Keratinocyte (primary cell): ENCODE data around the gene FBRSL1. TPM values are rescaled to one million over a fixed set of nuclear protein-coding genes. Genes with fewer than 3 reads are reported as not detected.

Source experiments
- DNase-seq: peaks from one replicate; pipeline ENCODE4 v3.0.0-alpha.2; 2011; ENCODE audit warnings: low read depth, missing footprints, low spot score
- FAIRE-seq: peaks from 2 replicates; lab custom pipeline; 2011; peaks lifted over from hg19 to GRCh38; lab: Jason Lieb, UNC
- H2AFZ ChIP-seq: 2 replicates; pipeline ENCODE4 v1.6.0; 2012; ENCODE audit warnings: low read length, control low read depth, inconsistent platforms; ENCODE audit not compliant: control insufficient read depth
- H3K27ac ChIP-seq: 2 replicates; pipeline ENCODE4 v1.5.1; 2011; ENCODE audit warnings: low read length; ENCODE audit not compliant: control insufficient read depth, insufficient read depth
- H3K27me3 ChIP-seq: 3 replicates; pipeline ENCODE4 v1.6.0; 2011; ENCODE audit warnings: low read length; ENCODE audit not compliant: control insufficient read depth, insufficient read depth; ENCODE audit errors: extremely low read depth
- H3K36me3 ChIP-seq, 2 experiments: 2 replicates in 1 of 2; 3 replicates in 1 of 2; pipeline ENCODE4 v1.5.1; 2011; ENCODE audit warnings: low read length in 2 of 2, mild to moderate bottlenecking in 1 of 2; ENCODE audit not compliant: control insufficient read depth in 2 of 2, insufficient read depth in 2 of 2; ENCODE audit errors: extremely low read depth in 1 of 2
- H3K4me1 ChIP-seq: 3 replicates; pipeline ENCODE4 v1.5.1; 2011; ENCODE audit warnings: low read length; ENCODE audit not compliant: control insufficient read depth, insufficient read depth; ENCODE audit errors: extremely low read depth
- H3K4me2 ChIP-seq: 3 replicates; pipeline ENCODE4 v1.6.0; 2011; ENCODE audit warnings: low read depth, low read length; ENCODE audit not compliant: control insufficient read depth, insufficient read depth; ENCODE audit errors: extremely low read depth
- H3K4me3 ChIP-seq, 3 experiments: fragments of 200-600 bp in 1 of 3; sonication (generic) in 1 of 3; 2 replicates in 2 of 3; 3 replicates in 1 of 3; pipeline ENCODE4 v1.5.1; 2011 to 2016; ENCODE audit warnings: low read length in 3 of 3, mild to moderate bottlenecking in 3 of 3, control low read depth in 2 of 3, inconsistent platforms in 1 of 3, low read depth in 1 of 3, mixed read lengths in 1 of 3, mixed run types in 1 of 3, moderate library complexity in 1 of 3; ENCODE audit not compliant: control insufficient read depth in 2 of 3, insufficient read depth in 2 of 3; ENCODE audit errors: extremely low read depth in 1 of 3
- H3K79me2 ChIP-seq: 2 replicates; pipeline ENCODE4 v1.6.0; 2012; ENCODE audit warnings: low read length; ENCODE audit not compliant: control insufficient read depth, insufficient read depth
- H3K9ac ChIP-seq: 3 replicates; pipeline ENCODE4 v1.6.0; 2011; ENCODE audit warnings: low read length; ENCODE audit not compliant: control insufficient read depth, insufficient read depth; ENCODE audit errors: extremely low read depth
- H3K9me1 ChIP-seq: 3 replicates; pipeline ENCODE4 v1.6.0; 2011; ENCODE audit warnings: low read length; ENCODE audit not compliant: control insufficient read depth, insufficient read depth; ENCODE audit errors: extremely low read depth
- H3K9me3 ChIP-seq: 2 replicates; pipeline ENCODE4 v1.5.1; 2012; ENCODE audit warnings: low read depth, low read length; ENCODE audit not compliant: control insufficient read depth
- H4K20me1 ChIP-seq: 3 replicates; pipeline ENCODE4 v1.6.0; 2011; ENCODE audit warnings: low read length; ENCODE audit not compliant: control insufficient read depth, insufficient read depth; ENCODE audit errors: extremely low read depth
- CTCF ChIP-seq, 3 experiments: IDR thresholded peaks in 1 of 3; conservative IDR thresholded peaks in 1 of 3; optimal IDR thresholded peaks in 1 of 3; 2 replicates in 2 of 3; 3 replicates in 1 of 3; pipeline versions ENCODE3 to v1.5.1; 2011; ENCODE audit warnings: low read length in 3 of 3, mild to moderate bottlenecking in 3 of 3, moderate library complexity in 2 of 3, control low read depth in 1 of 3, inconsistent platforms in 1 of 3; ENCODE audit not compliant: insufficient read depth in 2 of 3; ENCODE audit errors: extremely low read depth in 1 of 3
- EZH2 ChIP-seq: IDR thresholded peaks from one replicate; pipeline ENCODE4 v1.6.1; 2012; ENCODE audit warnings: inconsistent platforms, mild to moderate bottlenecking, low read length, moderate library complexity
- dilution Hi-C: fragments of 300-500 bp; cut with MboI; formaldehyde crosslinking; loops from one replicate; pipeline ENCODE4 v1.7.0; 2020; ENCODE audit warnings: low sequenced_read_pairs; ENCODE audit not compliant: extremely low pct_ligation_motif_present
- polyA plus RNA-seq, 5 experiments: library from polyadenylated mRNA; depleted of rRNA in 3 of 5; stranded (reverse) in 3 of 5; stranded (forward) in 1 of 5; unstranded in 1 of 5; fragments of >200 nt; gene quantifications; 1 replicate in 1 of 5; 2 replicates in 3 of 5; 3 replicates in 1 of 5; pipeline versions ENCODE4 v1.2.1 to v1.2.3, GENCODE V29; 2011 to 2012; ENCODE audit warnings: missing spikeins in 2 of 5, low read depth in 1 of 5, low replicate concordance in 1 of 5

The FBRSL1 gene
- polyA plus RNA-seq, 1 donor (not counting 4 experiments of a cell fraction or from before 2014, with no cell fraction given), result 0.89 TPM

GRCh38 chr12:132469423-132469822, 20.5 kb upstream of the FBRSL1 start:
- Histone ChIP-seq H3K79me2 (no peaks in the 10 kb centered on the region), H3K27me3 (peaks cover 5% of the 10 kb centered on the region), H3K9ac (no peak overlapping the region), H3K4me1 (no peaks in the 10 kb centered on the region), H3K4me3 (no peak overlapping the region), H4K20me1 (no peaks in the 10 kb centered on the region), H3K9me1 (no peaks in the 10 kb centered on the region), H2AFZ (no peak overlapping the region), H3K36me3 (no peaks in the 10 kb centered on the region), H3K4me2 (no peak overlapping the region), H3K9me3 (peaks cover 1% of the 10 kb centered on the region), H3K27ac (no peak overlapping the region)
- dilution Hi-C loops, result no loop called here
- TF ChIP-seq CTCF (optimal IDR thresholded peaks at IDR 0.05 in 1 of 3, IDR thresholded peaks at IDR 0.05 in 1 of 3, conservative IDR thresholded peaks at IDR 0.05 in 1 of 3; ENCODE audit: extremely low read depth in 1 of 3, insufficient read depth in 2 of 3, low read length in 3 of 3), result no peak
- TF ChIP-seq EZH2, result no peak
- DNase-seq, result no peak
- FAIRE-seq, result no peak

GRCh38 chr12:132470397-132470796, 19.6 kb upstream of the FBRSL1 start:
- no peak for FAIRE-seq

More at GRCh38 chr12:132470397-132470796, 19.6 kb upstream of the FBRSL1 start:
- Histone ChIP-seq H3K4me3 (no peak overlapping the region), H3K9ac (no peak overlapping the region), H4K20me1 (no peaks in the 10 kb centered on the region), H3K4me1 (no peaks in the 10 kb centered on the region), H3K4me2 (no peak overlapping the region), H3K9me3 (peaks cover under 1% of the 10 kb centered on the region), H3K27ac (no peak overlapping the region), H2AFZ (no peak overlapping the region), H3K9me1 (no peaks in the 10 kb centered on the region), H3K27me3 (peaks cover 5% of the 10 kb centered on the region), H3K36me3 (no peaks in the 10 kb centered on the region), H3K79me2 (no peaks in the 10 kb centered on the region)
- dilution Hi-C loops, result no loop called here
- TF ChIP-seq EZH2, result no peak
- TF ChIP-seq CTCF (optimal IDR thresholded peaks at IDR 0.05 in 1 of 3, IDR thresholded peaks at IDR 0.05 in 1 of 3, conservative IDR thresholded peaks at IDR 0.05 in 1 of 3; ENCODE audit: extremely low read depth in 1 of 3, insufficient read depth in 2 of 3, low read length in 3 of 3), result no peak
- DNase-seq, result no peak
